ENCODE measurements around the gene PTCH1. TPM values are rescaled to one million over a fixed set of nuclear protein-coding genes. Genes with fewer than 3 reads are reported as not detected.

The PTCH1 gene
- total RNA-seq, 2 donors from 2014 or later, result 26.0 to 32.9 TPM

DNA sequence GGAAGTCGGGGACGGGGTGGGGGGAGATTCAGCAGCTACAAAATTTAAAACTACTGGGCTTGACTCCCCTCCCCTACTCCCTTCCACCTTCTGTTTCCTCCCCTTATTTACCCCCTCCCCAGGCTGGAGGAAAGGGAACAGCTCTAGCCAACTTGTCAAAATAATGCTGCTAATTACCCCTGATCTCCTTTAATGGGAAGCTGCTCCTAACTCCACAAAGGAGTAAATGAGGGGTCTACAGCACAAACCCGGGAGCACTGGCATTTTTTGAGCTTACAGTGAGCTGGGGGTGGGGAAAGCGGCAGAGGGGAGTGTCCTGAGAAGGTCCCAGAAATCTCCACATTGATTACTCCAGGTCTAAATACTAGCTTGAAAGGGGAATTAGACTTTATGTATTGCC lies 3.1 kb downstream of the PTCH1 start:
- Histone ChIP-seq H3K36me3 (ENCODE audit: control insufficient read depth, insufficient read depth, low read length) (no peaks in the 10 kb centered on the region), H3K4me3 (ENCODE audit: low read length) (no peak overlapping the region), H3K9ac (ENCODE audit: extremely low read depth, low read length, poor library complexity, severe bottlenecking) (no peak overlapping the region), H3K9me3 (ENCODE audit: control insufficient read depth, low read length) (no peaks in the 10 kb centered on the region), H3K4me1 (ENCODE audit: control insufficient read depth, insufficient read depth, low read length) (no peaks in the 10 kb centered on the region), H3K27ac (ENCODE audit: low read depth, low read length) (no peak overlapping the region), H3K27me3 (ENCODE audit: control insufficient read depth, insufficient read depth, low read length, poor library complexity, severe bottlenecking) (peaks cover 59% of the 10 kb centered on the region)
- WGBS, 2 experiments (ENCODE audit: insufficient coverage in 1 of 2, insufficient read length in 1 of 2), result 38 to 83% methylated on average over 1 to 4 of the region's 4 CpGs
- Mint-ChIP-seq H3K36me3 (ENCODE audit: low read depth) (no peaks in the 10 kb centered on the region), H3K4me3 (no peak overlapping the region), H3K4me1 (peaks cover 39% of the 10 kb centered on the region), H3K9me3 (no peaks in the 10 kb centered on the region), H3K27me3 (ENCODE audit: insufficient read depth) (peaks cover 69% of the 10 kb centered on the region), H3K27ac (no peak overlapping the region)
- TF ChIP-seq CTCF (conservative IDR thresholded peaks at IDR 0.05), result no peak
- no peak for DNase-seq

DNA sequence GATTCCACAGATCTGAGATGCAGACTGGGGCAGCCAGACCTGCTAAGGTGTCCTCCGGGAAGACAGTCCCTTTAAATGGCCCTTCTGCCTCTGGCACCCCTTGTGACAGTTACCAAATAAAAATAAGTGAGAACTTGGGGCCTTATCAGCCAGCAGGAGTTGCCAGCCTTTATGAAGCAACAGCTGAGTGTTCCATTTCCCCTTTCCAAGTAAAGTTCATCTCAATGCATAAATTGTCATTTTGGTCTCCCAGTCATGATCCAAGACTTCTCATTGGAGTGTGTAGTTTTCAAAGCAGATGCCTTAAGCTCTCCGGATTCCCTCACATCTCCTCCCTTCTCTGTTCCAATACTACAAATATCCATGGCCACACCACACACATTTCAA lies 4.1 kb downstream of the PTCH1 start:
- no peak overlapping the region for H3K9ac ChIP-seq (ENCODE audit: extremely low read depth, low read length, poor library complexity, severe bottlenecking)
- TF ChIP-seq CTCF (conservative IDR thresholded peaks at IDR 0.05), result no peak
- peaks cover 49% of the 10 kb centered on the region for H3K27me3 ChIP-seq (ENCODE audit: control insufficient read depth, insufficient read depth, low read length, poor library complexity, severe bottlenecking)
- peaks cover 39% of the 10 kb centered on the region for H3K4me1 Mint-ChIP-seq
- peak overlapping the region; percentile 80 for H3K4me3 Mint-ChIP-seq
- no peaks in the 10 kb centered on the region for H3K9me3 ChIP-seq (ENCODE audit: control insufficient read depth, low read length)
- 8 to 11% methylated on average over 2 of the region's 2 CpGs for WGBS, 2 experiments (ENCODE audit: insufficient coverage in 1 of 2, insufficient read length in 1 of 2)
- H3K36me3 ChIP-seq (ENCODE audit: control insufficient read depth, insufficient read depth, low read length), result no peaks in the 10 kb centered on the region
- DNase-seq, result no peak
- no peaks in the 10 kb centered on the region for H3K4me1 ChIP-seq (ENCODE audit: control insufficient read depth, insufficient read depth, low read length)
- H3K9me3 Mint-ChIP-seq, result no peaks in the 10 kb centered on the region
- H3K27ac Mint-ChIP-seq, result no peak overlapping the region
- peak overlapping the region; percentile 92 for H3K4me3 ChIP-seq (ENCODE audit: low read length)
- H3K27ac ChIP-seq (ENCODE audit: low read depth, low read length), result no peak overlapping the region
- peaks cover 58% of the 10 kb centered on the region for H3K27me3 Mint-ChIP-seq (ENCODE audit: insufficient read depth)
- no peaks in the 10 kb centered on the region for H3K36me3 Mint-ChIP-seq (ENCODE audit: low read depth)

GRCh38 chr9:95511952-95512708 lies 4.6 kb downstream of the PTCH1 start:
- peak overlapping the region; percentile 61 for H3K9ac ChIP-seq (ENCODE audit: extremely low read depth, low read length, poor library complexity, severe bottlenecking)
- DNase-seq, result peak; percentile 78
- H3K27ac ChIP-seq (ENCODE audit: low read depth, low read length), result no peak overlapping the region
- peaks cover 43% of the 10 kb centered on the region for H3K27me3 ChIP-seq (ENCODE audit: control insufficient read depth, insufficient read depth, low read length, poor library complexity, severe bottlenecking)
- Mint-ChIP-seq H3K27me3 (ENCODE audit: insufficient read depth) (peaks cover 53% of the 10 kb centered on the region), H3K4me3 (peak overlapping the region; percentile 80), H3K36me3 (ENCODE audit: low read depth) (no peaks in the 10 kb centered on the region), H3K9me3 (no peaks in the 10 kb centered on the region), H3K27ac (peak overlapping the region; percentile 85), H3K4me1 (peaks cover 36% of the 10 kb centered on the region)
- no peaks in the 10 kb centered on the region for H3K4me1 ChIP-seq (ENCODE audit: control insufficient read depth, insufficient read depth, low read length)
- H3K36me3 ChIP-seq (ENCODE audit: control insufficient read depth, insufficient read depth, low read length), result no peaks in the 10 kb centered on the region
- peak overlapping the region; percentile 92 for H3K4me3 ChIP-seq (ENCODE audit: low read length)
- TF ChIP-seq CTCF (conservative IDR thresholded peaks at IDR 0.05), result no peak
- H3K9me3 ChIP-seq (ENCODE audit: control insufficient read depth, low read length), result no peaks in the 10 kb centered on the region
- 0 to 2% methylated on average over 15 to 29 of the region's 30 CpGs for WGBS, 2 experiments (ENCODE audit: insufficient coverage in 1 of 2, insufficient read length in 1 of 2)

Measured in endodermal cell (in vitro differentiated cells).